ENCODE measurements around the gene GLYR1. TPM values are rescaled to one million over a fixed set of nuclear protein-coding genes. Genes with fewer than 3 reads are reported as not detected.

The GLYR1 gene
- total RNA-seq, 4 donors from 2014 or later = 44.4 to 56.0 (median 52.0) TPM

DNA sequence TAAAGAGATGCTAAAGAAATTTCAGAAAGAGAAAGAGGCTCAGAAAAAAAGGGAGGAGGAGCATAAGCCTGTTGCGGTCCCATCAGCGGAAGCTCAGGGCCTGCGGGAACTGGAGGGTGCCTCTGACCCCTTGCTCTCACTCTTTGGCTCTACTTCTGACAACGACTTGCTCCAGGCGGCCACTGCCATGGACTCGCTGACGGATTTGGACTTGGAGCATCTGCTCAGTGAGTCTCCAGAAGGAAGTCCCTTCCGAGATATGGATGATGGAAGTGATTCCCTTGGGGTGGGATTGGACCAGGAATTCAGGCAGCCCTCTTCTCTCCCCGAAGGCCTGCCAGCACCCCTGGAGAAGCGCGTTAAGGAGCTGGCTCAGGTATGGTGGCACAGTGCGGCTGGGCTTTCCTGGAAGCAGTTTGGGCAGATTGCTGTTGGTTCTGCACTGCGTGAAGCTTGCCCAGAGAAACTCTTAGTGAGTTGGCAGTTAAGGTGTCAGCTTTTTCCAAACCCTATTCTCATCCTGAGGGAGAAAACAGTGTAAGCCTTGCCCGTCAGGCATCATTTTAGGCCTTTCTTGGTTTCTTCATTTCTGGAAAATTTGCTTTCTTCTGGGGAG lies 13.7 kb upstream of the GLYR1 start:
- DNase-seq (ENCODE audit: low spot score) = no peak
- TF ChIP-seq, protein P1, sequence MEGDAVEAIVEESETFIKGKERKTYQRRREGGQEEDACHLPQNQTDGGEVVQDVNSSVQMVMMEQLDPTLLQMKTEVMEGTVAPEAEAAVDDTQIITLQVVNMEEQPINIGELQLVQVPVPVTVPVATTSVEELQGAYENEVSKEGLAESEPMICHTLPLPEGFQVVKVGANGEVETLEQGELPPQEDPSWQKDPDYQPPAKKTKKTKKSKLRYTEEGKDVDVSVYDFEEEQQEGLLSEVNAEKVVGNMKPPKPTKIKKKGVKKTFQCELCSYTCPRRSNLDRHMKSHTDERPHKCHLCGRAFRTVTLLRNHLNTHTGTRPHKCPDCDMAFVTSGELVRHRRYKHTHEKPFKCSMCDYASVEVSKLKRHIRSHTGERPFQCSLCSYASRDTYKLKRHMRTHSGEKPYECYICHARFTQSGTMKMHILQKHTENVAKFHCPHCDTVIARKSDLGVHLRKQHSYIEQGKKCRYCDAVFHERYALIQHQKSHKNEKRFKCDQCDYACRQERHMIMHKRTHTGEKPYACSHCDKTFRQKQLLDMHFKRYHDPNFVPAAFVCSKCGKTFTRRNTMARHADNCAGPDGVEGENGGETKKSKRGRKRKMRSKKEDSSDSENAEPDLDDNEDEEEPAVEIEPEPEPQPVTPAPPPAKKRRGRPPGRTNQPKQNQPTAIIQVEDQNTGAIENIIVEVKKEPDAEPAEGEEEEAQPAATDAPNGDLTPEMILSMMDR (IDR thresholded peaks at IDR 0.05) = no peak
- ATAC-seq (ENCODE audit: low FRiP score) = no peak

DNA sequence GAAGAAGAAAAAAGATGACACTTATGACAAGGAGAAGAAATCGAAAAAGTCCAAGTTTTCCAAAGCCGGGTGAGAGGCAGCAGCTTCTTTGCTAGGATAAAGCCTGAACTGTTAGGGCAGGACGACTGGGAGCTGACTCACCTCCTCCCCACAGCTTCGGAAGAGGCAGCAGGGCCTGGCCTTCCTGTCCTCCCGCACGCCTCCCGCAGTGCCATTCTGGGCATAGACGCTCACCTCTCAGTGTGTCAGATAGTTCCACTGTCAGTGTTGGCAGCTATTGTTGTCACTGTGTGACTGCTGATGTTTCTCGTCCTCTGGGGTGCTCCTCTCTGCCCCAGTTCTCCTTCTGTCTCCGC lies 12.8 kb upstream of the GLYR1 start:
- no peak for ATAC-seq (ENCODE audit: low FRiP score)

DNA sequence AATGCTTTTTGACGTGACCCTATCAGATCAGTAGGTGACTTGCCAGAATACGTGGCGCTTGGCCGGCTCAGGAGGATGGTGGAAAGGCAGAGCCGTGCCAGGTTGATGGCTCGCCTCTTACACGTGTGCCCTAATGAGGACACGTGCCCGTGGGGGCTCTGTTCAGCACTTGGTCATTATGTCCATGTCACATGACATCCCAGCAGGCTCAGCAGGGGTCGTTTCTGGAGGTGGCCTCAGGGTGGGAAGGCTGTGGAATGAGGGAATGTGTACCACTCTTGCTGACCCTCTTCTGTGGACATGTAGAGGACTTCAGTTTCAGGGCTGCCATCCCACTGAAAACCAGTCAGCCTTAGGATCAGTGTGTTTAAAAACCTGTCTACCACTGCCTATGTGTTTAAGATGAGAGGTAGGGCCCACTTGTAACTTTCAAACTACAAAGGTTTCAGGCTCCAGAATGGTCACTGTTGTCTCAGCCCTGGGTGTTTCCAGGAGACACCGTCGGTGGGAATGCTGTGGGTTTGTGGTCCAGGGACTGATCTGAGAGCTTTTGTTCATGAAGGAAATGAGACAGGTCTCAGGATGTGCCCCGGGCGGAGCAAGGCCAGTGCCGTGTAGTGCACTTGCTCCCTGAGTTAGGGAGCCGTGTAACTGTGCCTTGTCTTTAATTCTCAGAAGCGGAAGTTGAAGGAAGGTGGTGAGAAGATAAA lies 12.3 kb upstream of the GLYR1 start:
- ATAC-seq (ENCODE audit: low FRiP score) (no peak), DNase-seq (ENCODE audit: low spot score) (no peak)
- TF ChIP-seq, protein P1 (IDR thresholded peaks at IDR 0.05) = no peak

More for the DNA sequence above, 12.8 kb upstream of the GLYR1 start:
- TF ChIP-seq, protein P1 (IDR thresholded peaks at IDR 0.05) = no peak
- DNase-seq (ENCODE audit: low spot score) = no peak

DNA sequence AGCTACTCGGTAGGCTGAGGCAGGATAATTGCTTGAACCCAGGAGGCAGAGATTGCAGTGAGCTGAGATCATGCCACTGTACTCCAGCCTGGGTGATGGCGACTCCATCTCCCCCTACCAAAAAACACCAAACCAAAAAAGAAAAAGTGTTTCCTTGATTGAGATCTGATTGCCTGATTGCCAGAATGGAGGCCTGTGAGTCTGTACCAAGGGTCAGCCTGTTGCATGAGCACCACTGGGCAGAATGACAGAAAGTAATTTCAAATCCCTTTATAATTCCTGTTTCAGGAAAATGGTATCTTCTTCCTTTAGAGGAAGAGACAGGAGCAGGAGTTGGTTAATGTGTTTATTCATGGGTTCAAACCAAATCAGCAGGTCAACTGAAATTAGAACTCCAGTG lies 8.7 kb upstream of the GLYR1 start:
- TF ChIP-seq, protein P1 (IDR thresholded peaks at IDR 0.05) = no peak
- ATAC-seq (ENCODE audit: low FRiP score) (no peak), DNase-seq (ENCODE audit: low spot score) (no peak)

DNA sequence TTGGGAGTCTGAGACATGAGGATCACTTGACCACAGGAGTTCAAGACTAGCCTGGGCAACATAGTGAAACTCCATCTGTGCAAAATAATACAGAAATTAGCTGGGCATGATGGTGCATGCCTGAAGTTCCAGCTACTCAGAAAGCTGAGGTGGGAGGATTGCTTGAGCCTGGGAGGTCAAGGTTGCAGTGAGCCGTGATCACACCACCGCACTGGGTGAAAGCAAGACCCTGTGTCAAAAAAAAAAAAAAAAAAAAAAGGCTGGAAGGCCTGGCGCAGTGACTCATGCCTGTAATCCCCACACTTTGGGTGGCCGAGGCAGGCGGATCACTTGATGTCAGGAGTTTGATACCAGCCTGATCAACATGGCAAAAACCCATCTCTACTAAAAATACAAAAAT lies 8.3 kb upstream of the GLYR1 start:
- no peak for ATAC-seq (ENCODE audit: low FRiP score)
- no peak for DNase-seq (ENCODE audit: low spot score)
- TF ChIP-seq, protein P1 (IDR thresholded peaks at IDR 0.05) = no peak

DNA sequence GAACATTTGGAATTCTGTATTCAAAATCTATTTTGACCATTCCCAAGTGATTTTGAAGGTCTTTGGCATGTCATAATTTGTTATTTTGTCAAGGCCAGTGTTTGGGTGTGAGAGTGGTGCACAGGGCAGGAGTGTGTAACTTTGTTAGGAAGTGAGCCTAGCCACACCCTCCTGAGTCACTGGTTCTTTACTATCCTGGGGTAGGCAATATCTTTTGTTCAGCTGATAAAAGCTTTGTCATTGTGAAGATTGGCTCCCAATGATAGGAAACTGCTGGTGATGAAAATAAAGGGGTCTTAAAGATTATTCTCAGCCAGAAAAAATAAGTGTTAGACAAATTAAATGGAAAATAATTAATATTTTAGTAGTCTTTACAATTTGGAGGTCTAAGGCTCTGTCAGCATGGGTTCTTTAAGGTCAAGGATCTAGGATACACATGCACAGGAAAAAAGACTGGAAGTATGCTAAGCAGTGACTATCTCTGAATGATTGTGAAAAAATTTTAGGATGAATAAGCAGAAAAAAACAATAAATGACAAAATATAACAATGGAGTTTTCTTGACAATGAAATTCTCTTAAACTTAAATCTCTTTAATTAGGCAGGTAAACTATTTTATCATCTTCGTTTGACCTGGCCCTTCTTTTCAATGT lies 5.3 kb upstream of the GLYR1 start:
- TF ChIP-seq, protein P1 (IDR thresholded peaks at IDR 0.05) = no peak
- ATAC-seq (ENCODE audit: low FRiP score) = no peak
- DNase-seq (ENCODE audit: low spot score) = no peak
